H1 (cell line): ENCODE measurements around the gene IRAG1. TPM values are rescaled to one million over a fixed set of nuclear protein-coding genes. Genes with fewer than 3 reads are reported as not detected.

Experiments used
- CHD7 ChIP-seq: fragments of 300-600 bp; sonication (generic); IDR thresholded peaks from 2 replicates; pipeline ENCODE4 v1.7.1; 2012; ENCODE audit warnings: low read length, moderate library complexity, mild to moderate bottlenecking, inconsistent platforms; ENCODE audit not compliant: insufficient replicate concordance
- POLR2AphosphoS5 ChIP-seq: IDR thresholded peaks from 2 replicates; pipeline ENCODE4 v1.6.1; 2011; ENCODE audit warnings: low read depth, low read length
- polyA plus RNA-seq, 7 experiments: library from polyadenylated mRNA; depleted of rRNA in 3 of 7; stranded (reverse) in 5 of 7; unstranded in 2 of 7; fragments of >200 nt in 5 of 7; fragments of 200-250 nt in 2 of 7; gene quantifications; 1 replicate in 5 of 7; 2 replicates in 1 of 7; 4 replicates in 1 of 7; pipeline versions ENCODE4 v1.2.1 to v1.2.3, GENCODE V29; 2011 to 2013; ENCODE audit warnings: missing spikeins in 2 of 7, mixed read lengths in 2 of 7
- total RNA-seq: library from RNA; stranded (reverse); fragmentation: NEBNext Ultra II Directional; extraction: Animal tissue kit (Norgen Biotek cat#: 25700); gene quantifications from 2 replicates; pipeline ENCODE4 v1.2.1, GENCODE V29; 2021

Gene IRAG1
- total and polyA plus RNA-seq, 2 of the 8 experiments (the other 6 are each of a cell fraction or from before 2014, with no cell fraction given): 1.8 to 2.7 TPM

GRCh38 chr11:10701982-10702381, 8.4 kb upstream of the IRAG1 start (continued):
- no peak for TF ChIP-seq CHD7
- no peak for TF ChIP-seq POLR2AphosphoS5
